ENCODE measurements around the gene WDR44. TPM values are rescaled to one million over a fixed set of nuclear protein-coding genes. Genes with fewer than 3 reads are reported as not detected.

Gene WDR44
- total and polyA plus RNA-seq, 2 of the 13 experiments (the other 11 are each of a cell fraction or from before 2014, with no cell fraction given) = 2.2 to 4.3 TPM

- Histone ChIP-seq H3K4me3 (replicated peaks in 1 of 3; ENCODE audit: insufficient read depth in 1 of 3, low read depth in 2 of 3, low read length in 3 of 3) (peak overlapping the region; percentile 73 to 84 (median 75)), H3K27me3 (ENCODE audit: control insufficient read depth in 1 of 2, insufficient read depth in 2 of 2, low read length in 2 of 2) (no peaks in the 10 kb centered on the region; a peak in 1 of 5 replicates), H4K20me1 (ENCODE audit: insufficient read depth, low read length) (no peaks in the 10 kb centered on the region), H3K36me3 (replicated peaks in 1 of 2; ENCODE audit: control insufficient read depth in 1 of 2, insufficient read depth in 2 of 2, low read length in 2 of 2) (no peaks in the 10 kb centered on the region), H3K9ac (ENCODE audit: insufficient read depth, low read depth, low read length) (peak overlapping the region; percentile 79), H2AFZ (ENCODE audit: low read length) (no peak overlapping the region), H3K4me1 (ENCODE audit: insufficient read depth, low read length) (peaks cover 14% of the 10 kb centered on the region), H3K79me2 (ENCODE audit: insufficient read depth, low read length) (peaks cover 35% of the 10 kb centered on the region), H3K4me2 (ENCODE audit: low read depth, low read length) (peak overlapping the region; percentile 73), H3K9me3 (ENCODE audit: low read length) (no peaks in the 10 kb centered on the region), H3K27ac (ENCODE audit: extremely low read length, insufficient read depth, low read length) (peak overlapping the region; percentile 84)
- ATAC-seq (peak; percentile 68), DNase-seq (ENCODE audit: low spot score) (peak; percentile 7), FAIRE-seq (no peak)
- in situ Hi-C loops (cut with HindIII; ENCODE audit: extremely low pct_ligation_motif_present, low pct_unique_long_range_greater_than_20kb) (no loop called here), intact Hi-C loops (cut with micrococcal nuclease; ENCODE audit: unreplicated experiment) (no loop called here)
- WGBS (ENCODE audit: low lambda C conversion rate) = 0% methylated on average over 8 of the region's 51 CpGs
- CTCF ChIA-PET (ENCODE audit: low intra/inter-chr PET ratio, low total read pairs) = no interaction called here
- BruUV-seq (replicated peaks) = no TSS peak
- POLR2A ChIA-PET = interaction anchor here (0.7 to 1.5 kb wide), 2 partner anchors 10 to 18 kb away, joined by 3 read pairs; no protein-coding TSS in a partner anchor
- TF ChIP-seq ZMYM4 (CRISPR knock-in tag; IDR thresholded peaks at IDR 0.05) = 0 out of 2 replicates have a peak, but pooled peaks have one; percentile 40
- no peak for TF ChIP-seq HNF1A (IDR thresholded peaks at IDR 0.05; ENCODE audit: low read depth)
- no peak for TF ChIP-seq HNF1A (CRISPR knock-in tag; IDR thresholded peaks at IDR 0.05; ENCODE audit: borderline replicate concordance)
- TF ChIP-seq PHF21A (CRISPR knock-in tag; IDR thresholded peaks at IDR 0.05) = 0 out of 2 replicates have a peak, but pooled peaks have one; percentile 14
- TF ChIP-seq RBFOX2 (IDR thresholded peaks at IDR 0.05; ENCODE audit: low read depth, low read length) = peak; percentile 33; the same call in 1 of the 2 replicates
- no peak for TF ChIP-seq ZNF557 (CRISPR knock-in tag; IDR thresholded peaks at IDR 0.05)
- no peak for TF ChIP-seq SRY (CRISPR knock-in tag; IDR thresholded peaks at IDR 0.05)
- no peak for TF ChIP-seq ZSCAN12 (CRISPR knock-in tag; IDR thresholded peaks at IDR 0.05)
- no peak for TF ChIP-seq SMARCE1 (IDR thresholded peaks at IDR 0.05; ENCODE audit: borderline replicate concordance)
- TF ChIP-seq XBP1 (CRISPR knock-in tag; IDR thresholded peaks at IDR 0.05) = no peak
- 0 out of 2 replicates have a peak, but pooled peaks have one; percentile 32 for TF ChIP-seq ZSCAN29 (CRISPR knock-in tag; conservative IDR thresholded peaks at IDR 0.05)
- TF ChIP-seq ISX (CRISPR knock-in tag; conservative IDR thresholded peaks at IDR 0.05) = no peak
- TF ChIP-seq ZNF501 (CRISPR knock-in tag; IDR thresholded peaks at IDR 0.05) = no peak
- no peak for TF ChIP-seq KLF9 (CRISPR knock-in tag; IDR thresholded peaks at IDR 0.05; ENCODE audit: low read depth)
- no peak for TF ChIP-seq GPBP1L1 (CRISPR knock-in tag; IDR thresholded peaks at IDR 0.05)
- TF ChIP-seq USF2 (IDR thresholded peaks at IDR 0.05; ENCODE audit: low read depth, low read length) = no peak
- no peak for TF ChIP-seq USF2 (CRISPR knock-in tag; IDR thresholded peaks at IDR 0.05; ENCODE audit: borderline replicate concordance)
- no peak for TF ChIP-seq NR1H2 (CRISPR knock-in tag; IDR thresholded peaks at IDR 0.05; ENCODE audit: borderline replicate concordance, low read depth)
These were observed 570 bp downstream of the WDR44 start for GRCh38 chrX:118346258-118347094.

Data from HepG2 (cell line).